Stimulated activated naive CD8-positive, alpha-beta T cell treated with anti-CD3 and anti-CD28 coated beads, Interleukin-15, Interleukin-2, amounts not matched to agents 100 U/mL and 50 U/mL, for 24 hours (primary cell): Measurements from ENCODE around the gene TMEM52B.

Experiments used
- ATAC-seq: fragments of 150-1000 bp; cut with Tn5 transposase; one replicate; pipeline ENCODE4 v1.10.0; 2021
- DNase-seq: peaks from one replicate; pipeline ENCODE4 v3.0.0; 2021

The TMEM52B gene

DNA sequence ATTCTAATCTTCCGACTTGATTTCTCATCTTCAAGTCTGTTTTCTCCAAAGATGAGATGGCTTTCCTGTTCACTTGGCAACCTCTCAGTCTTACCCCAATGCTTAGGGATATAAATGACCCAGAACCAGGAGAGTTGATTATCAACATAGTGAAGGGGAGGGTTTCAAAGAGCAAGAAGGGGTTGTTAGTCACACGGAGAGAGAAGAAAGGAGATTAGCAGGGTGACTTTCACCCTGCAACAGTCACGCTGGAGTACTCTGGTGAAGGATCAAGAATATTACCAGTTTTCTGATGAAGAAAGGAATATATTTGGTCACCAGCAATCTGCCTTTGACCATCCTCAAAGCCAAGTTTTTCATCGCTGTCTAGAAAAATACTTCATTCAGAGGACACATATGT, at the start of gene TMEM52B:
TSS of gene TMEM52B (plus strand) at position 212 of the 400 bp plus-strand sequence. CDS start 543 bp downstream, outside the sequence.
- ATAC-seq (no peak), DNase-seq (no peak)

- DNase-seq (no peak), ATAC-seq (peak; percentile 85)
These were observed 48.8 kb upstream of the TMEM52B start, which contains the start of gene CLEC7A for GRCh38 chr12:10130042-10130441. TSS of gene CLEC7A (minus strand) at chr12:10130199. CDS start at chr12:10130082, 117 bp downstream.

- ATAC-seq (no peak), DNase-seq (no peak)
These were observed 47.6 kb upstream of the TMEM52B start for GRCh38 chr12:10131111-10131690.

DNA sequence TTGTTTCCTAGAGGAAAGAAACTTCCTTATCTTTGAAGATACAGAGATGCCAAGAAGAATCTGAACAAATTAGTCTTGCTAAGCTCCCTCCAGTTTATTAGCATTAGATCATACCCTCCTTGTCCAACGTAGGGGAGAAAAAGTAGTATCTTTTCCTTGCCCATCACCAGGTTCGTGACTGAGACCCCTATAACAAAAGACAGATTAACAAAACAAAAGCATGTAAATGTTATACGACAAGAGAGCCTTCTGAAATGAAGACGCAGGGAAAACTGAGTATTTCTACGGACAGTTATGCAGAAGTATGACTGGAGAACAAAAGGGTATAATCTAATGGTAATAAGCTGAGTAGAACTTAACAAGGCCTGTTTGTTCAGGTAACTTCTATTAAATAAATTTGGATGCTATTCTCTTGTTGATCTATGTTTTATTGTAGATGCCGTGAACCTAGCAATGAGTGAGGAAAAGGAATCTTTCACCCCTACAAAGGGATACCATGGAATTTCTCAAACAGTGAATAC, 45.9 kb upstream of the TMEM52B start:
- no peak for ATAC-seq
- DNase-seq = no peak

GRCh38 chr12:10135126-10135525, 43.7 kb upstream of the TMEM52B start:
- DNase-seq = no peak
- ATAC-seq = no peak

DNA sequence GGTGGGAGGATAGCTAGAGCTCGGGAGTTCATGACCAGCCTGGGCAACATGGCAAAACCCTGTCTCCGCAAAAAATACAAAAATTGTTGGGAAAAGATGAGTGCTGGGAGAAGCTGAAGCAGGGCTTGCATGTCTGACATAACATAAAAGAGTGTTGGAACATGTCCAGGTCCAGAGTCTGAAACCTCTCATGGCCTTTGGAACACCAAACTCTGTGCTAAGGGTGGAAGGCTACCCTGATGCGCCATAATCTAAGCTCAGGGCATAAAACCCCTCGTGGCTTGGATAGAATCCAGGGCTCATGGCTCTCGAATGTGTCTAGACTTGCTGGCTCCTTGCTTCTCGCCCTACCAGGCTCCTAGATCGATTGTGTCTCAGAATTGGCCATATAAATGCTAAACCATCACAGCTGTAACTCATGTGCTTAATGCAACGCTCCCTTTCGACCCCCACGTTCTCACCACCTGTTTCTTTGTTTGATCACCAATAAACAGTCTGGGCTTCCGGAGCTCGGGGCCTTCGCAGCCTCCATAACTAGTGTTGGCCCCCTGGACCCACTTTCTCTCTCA, 42.1 kb upstream of the TMEM52B start:
- DNase-seq (no peak), ATAC-seq (no peak)

DNA sequence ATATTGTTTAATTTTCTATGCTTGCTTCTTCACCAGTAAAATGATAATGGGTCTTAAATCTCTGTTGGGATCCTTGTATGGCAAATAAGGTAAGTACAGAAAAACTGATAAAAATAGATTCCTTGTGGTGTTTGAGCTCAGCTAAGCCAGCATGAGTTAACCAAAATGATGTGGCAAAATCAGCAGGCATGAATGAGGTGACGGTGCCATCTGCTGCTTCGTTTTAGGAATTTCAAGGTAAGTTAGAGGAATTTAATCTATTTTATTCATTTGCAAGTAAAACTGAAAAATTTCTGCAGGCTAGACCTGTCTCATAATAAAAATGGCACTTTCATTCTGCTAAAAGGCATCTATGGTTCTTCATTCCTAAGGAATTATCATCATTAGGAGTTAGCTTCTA, 38.8 kb upstream of the TMEM52B start:
- peak; percentile 61 for ATAC-seq
- DNase-seq = peak; percentile 45

GRCh38 chr12:10142976-10143589, 35.7 kb upstream of the TMEM52B start:
- ATAC-seq = no peak
- DNase-seq = no peak

- ATAC-seq (peak; percentile 28), DNase-seq (no peak)
These were observed 31.0 kb upstream of the TMEM52B start for GRCh38 chr12:10147714-10148403.

DNA sequence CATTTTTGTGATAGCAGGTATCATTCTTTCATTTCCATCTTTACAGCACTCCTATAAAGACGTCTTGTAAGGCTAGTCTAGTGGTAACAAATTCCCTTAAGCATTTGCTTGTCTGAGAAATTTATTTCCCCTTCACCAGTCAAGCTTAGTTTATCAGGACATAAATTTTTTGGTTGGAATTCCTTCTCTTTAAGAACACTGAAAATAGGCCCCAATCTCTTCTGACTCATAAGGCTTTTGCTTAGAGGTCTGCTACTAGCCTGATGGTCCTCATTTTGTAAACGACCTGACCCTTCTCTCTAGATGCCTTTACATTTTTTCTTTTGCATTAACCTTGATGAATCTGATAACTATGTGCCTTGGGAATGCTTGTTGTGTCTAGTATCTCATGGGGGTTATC, 27.2 kb upstream of the TMEM52B start:
- DNase-seq (no peak), ATAC-seq (no peak)

- ATAC-seq (peak; percentile 86), DNase-seq (peak; percentile 60)
These were observed 25.3 kb upstream of the TMEM52B start for GRCh38 chr12:10153271-10154144.

- DNase-seq (no peak), ATAC-seq (no peak)
These were observed 24.7 kb upstream of the TMEM52B start for GRCh38 chr12:10154145-10154496.

DNA sequence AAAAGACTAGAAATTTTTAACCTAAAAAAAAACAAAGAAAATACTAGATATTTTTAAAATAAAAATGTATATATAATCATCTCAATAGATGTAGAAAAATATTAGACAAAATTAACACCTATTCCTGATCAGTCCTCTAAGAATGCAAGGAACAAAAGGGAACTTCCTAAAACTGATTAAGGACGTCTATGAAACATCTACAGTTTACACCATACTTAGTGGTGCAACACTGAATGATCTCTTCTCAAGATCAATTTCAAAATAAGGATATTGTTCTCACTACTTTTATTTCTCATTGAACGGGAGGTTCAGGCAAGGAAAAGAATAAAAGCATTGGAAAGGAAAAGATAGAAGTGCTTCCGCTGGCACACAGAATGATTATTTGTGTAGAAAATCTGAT, 22.9 kb upstream of the TMEM52B start:
- DNase-seq = no peak
- no peak for ATAC-seq

- ATAC-seq = no peak
These were observed 20.4 kb upstream of the TMEM52B start for GRCh38 chr12:10158406-10158805.

DNA sequence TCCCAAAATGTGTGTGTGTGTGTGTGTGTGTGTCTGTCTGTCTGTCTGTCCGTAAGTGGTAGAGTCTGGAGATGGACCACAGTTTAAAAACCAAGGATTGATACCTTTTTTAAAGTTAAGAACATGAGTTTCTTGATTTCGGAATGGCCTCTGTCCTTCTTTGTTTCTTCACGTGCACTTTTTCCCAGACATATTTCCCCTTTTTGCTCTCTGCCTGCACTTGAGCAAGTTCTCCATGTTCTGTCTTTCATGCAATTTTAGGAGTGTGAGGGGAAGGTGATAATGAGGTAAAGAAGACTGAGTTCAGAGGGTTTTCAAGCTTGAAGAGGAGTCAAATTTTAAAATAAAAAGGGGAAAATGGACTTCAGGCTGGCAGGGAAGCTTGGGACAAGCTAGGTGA, 19.6 kb upstream of the TMEM52B start:
- no peak for DNase-seq
- ATAC-seq = no peak

More at GRCh38 chr12:10158406-10158805, 20.4 kb upstream of the TMEM52B start:
- no peak for DNase-seq

- no peak for ATAC-seq
- DNase-seq = no peak
These were observed 18.0 kb upstream of the TMEM52B start for GRCh38 chr12:10160617-10161385.

GRCh38 chr12:10163084-10163483, 15.7 kb upstream of the TMEM52B start:
- no peak for ATAC-seq
- DNase-seq = no peak

- no peak for DNase-seq
These were observed 13.4 kb upstream of the TMEM52B start for GRCh38 chr12:10165421-10165820.

DNA sequence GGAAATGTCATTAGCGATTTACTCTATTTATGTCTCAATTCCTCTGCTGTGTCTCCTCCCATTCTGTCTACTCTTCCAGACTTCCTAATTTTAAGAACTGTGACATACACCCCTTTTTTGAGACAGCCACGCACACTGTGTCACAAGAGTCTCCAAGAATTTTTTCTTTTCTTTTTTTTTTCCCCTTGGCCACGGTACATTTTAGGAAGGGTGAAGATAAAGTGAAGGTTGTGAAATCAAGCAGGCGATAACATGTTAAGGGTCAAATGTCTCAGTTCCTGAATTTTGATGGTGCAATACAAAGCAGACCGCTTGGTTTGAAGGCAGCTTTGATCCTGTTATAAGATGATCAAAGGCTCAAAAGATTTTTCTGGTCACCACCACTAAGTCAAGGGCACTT, 11.2 kb upstream of the TMEM52B start:
- ATAC-seq (no peak), DNase-seq (no peak)

More at GRCh38 chr12:10165421-10165820, 13.4 kb upstream of the TMEM52B start:
- ATAC-seq = no peak

GRCh38 chr12:10169104-10169503, 9.7 kb upstream of the TMEM52B start:
- no peak for ATAC-seq
- no peak for DNase-seq

DNA sequence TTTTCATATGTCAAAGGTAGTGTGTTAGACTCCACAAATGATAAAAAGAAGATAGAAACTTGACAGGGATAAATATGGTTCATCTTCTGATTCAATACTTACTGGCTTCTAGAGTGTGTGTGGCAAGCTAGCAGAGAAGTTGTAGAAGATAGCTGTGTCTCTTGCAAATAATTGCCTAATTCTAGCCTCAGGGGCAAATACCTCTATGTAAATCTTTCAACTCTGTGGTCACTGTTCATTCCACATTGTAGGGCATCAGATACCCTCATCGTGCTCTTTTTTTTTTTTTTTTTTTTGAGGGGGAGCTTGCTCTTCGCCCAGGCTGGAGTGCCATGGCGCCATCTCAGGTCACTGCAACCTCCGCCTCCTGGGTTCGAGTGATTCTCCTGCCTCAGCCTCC, 8.6 kb upstream of the TMEM52B start:
- DNase-seq (no peak), ATAC-seq (no peak)
